LHCN-M2 (cell line): ENCODE data around the gene VPS33B. TPM values are rescaled to one million over a fixed set of nuclear protein-coding genes. Genes with fewer than 3 reads are reported as not detected.

Source experiments
- DNase-seq: peaks from one replicate; pipeline ENCODE4 v3.0.0-alpha.2; 2012; ENCODE audit warnings: low read depth
- total RNA-seq: library from RNA; depleted of rRNA; stranded (reverse); fragments of >200 nt; gene quantifications from 2 replicates; pipeline ENCODE4 v1.2.3, GENCODE V29; 2014; rRNA removed

VPS33B gene
- total RNA-seq, 1 experiment from 2014 or later = 7.3 TPM

GRCh38 chr15:90952901-90953677 is 69.3 kb downstream of the VPS33B start:
- no peak for DNase-seq

GRCh38 chr15:90950676-90951075 is 71.7 kb downstream of the VPS33B start:
- DNase-seq = no peak

GRCh38 chr15:90949979-90950675 is 72.3 kb downstream of the VPS33B start:
- DNase-seq = no peak

Other genes starting within 250 kb of the VPS33B start
- gene FURIN, start 154.0 kb downstream of the VPS33B start, total RNA-seq = 32.1 and 36.1 TPM in 2 replicates
- 0.34 and 0.64 TPM in 2 replicates for gene FES, start 138.1 kb downstream of the VPS33B start, total RNA-seq
- 5.4 and 6.6 TPM in 2 replicates for gene MAN2A2, start 119.3 kb downstream of the VPS33B start, total RNA-seq
- gene HDDC3, start 90.0 kb downstream of the VPS33B start, total RNA-seq = 11.9 and 13.2 TPM in 2 replicates
- gene UNC45A, start 87.3 kb downstream of the VPS33B start, total RNA-seq = 73.0 and 82.8 TPM in 2 replicates
- gene RCCD1, start 67.7 kb downstream of the VPS33B start, total RNA-seq = 21.9 and 23.5 TPM in 2 replicates
- gene PRC1, start 28.1 kb downstream of the VPS33B start, total RNA-seq = 361 and 388 TPM in 2 replicates
- not detected in 2 replicates for gene SV2B, start 77.7 kb upstream of the VPS33B start, total RNA-seq